Neural crest cell (in vitro differentiated cells): Measurements from ENCODE around the gene SF3A2. TPM values are rescaled to one million over a fixed set of nuclear protein-coding genes. Genes with fewer than 3 reads are reported as not detected.

Experiments
- DNase-seq: peaks from one replicate; pipeline ENCODE4 v3.0.0; 2021; ENCODE audit warnings: low read depth, mixed read lengths, low spot score
- H3K27ac Mint-ChIP-seq: one replicate; pipeline ENCODE4 v1.8.0; 2021; ENCODE audit warnings: mild to moderate bottlenecking, mixed read lengths; ENCODE audit not compliant: unreplicated experiment
- H3K27me3 Mint-ChIP-seq: 2 replicates; pipeline ENCODE4 v1.8.0; 2021; ENCODE audit warnings: low read depth, mild to moderate bottlenecking, mixed read lengths
- H3K36me3 Mint-ChIP-seq: 2 replicates; pipeline ENCODE4 v1.8.0; 2021; ENCODE audit warnings: low read depth, mild to moderate bottlenecking, mixed read lengths
- H3K4me1 Mint-ChIP-seq: 2 replicates; pipeline ENCODE4 v1.8.0; 2021; ENCODE audit warnings: mixed read lengths
- H3K4me3 Mint-ChIP-seq: one replicate; pipeline ENCODE4 v1.8.0; 2021; ENCODE audit warnings: mild to moderate bottlenecking, mixed read lengths
- H3K9me3 Mint-ChIP-seq: 2 replicates; pipeline ENCODE4 v1.8.0; 2021; ENCODE audit warnings: mixed read lengths
- CTCF ChIP-seq: fragments of 200-600 bp; sonication (generic); conservative IDR thresholded peaks from 2 replicates; pipeline ENCODE4 v1.5.0; 2021; ENCODE audit warnings: antibody characterized with exemption, mild to moderate bottlenecking
- total RNA-seq: library from RNA; stranded (reverse); gene quantifications from 2 replicates; pipeline ENCODE4 v1.2.1, GENCODE V29; 2021

SF3A2 gene
- total RNA-seq, 1 donor from 2014 or later = 189 TPM

GRCh38 chr19:2225415-2226050, 11.1 kb upstream of the SF3A2 start:
- no peak for TF ChIP-seq CTCF
- Mint-ChIP-seq H3K9me3 (no peaks in the 10 kb centered on the region), H3K36me3 (peaks cover 6% of the 10 kb centered on the region), H3K27me3 (peaks cover 3% of the 10 kb centered on the region), H3K4me3 (no peak overlapping the region), H3K27ac (no peak overlapping the region), H3K4me1 (no peaks in the 10 kb centered on the region)
- no peak for DNase-seq

GRCh38 chr19:2226051-2226839, 10.4 kb upstream of the SF3A2 start:
- Mint-ChIP-seq H3K4me1 (no peaks in the 10 kb centered on the region), H3K27ac (no peak overlapping the region)

GRCh38 chr19:2226840-2227360, 9.7 kb upstream of the SF3A2 start:
- Mint-ChIP-seq H3K9me3 (no peaks in the 10 kb centered on the region), H3K36me3 (peaks cover 8% of the 10 kb centered on the region), H3K27me3 (peaks cover 6% of the 10 kb centered on the region), H3K4me1 (no peaks in the 10 kb centered on the region), H3K4me3 (no peak overlapping the region), H3K27ac (no peak overlapping the region)
- TF ChIP-seq CTCF = no peak
- no peak for DNase-seq

More at GRCh38 chr19:2226051-2226839, 10.4 kb upstream of the SF3A2 start:
- DNase-seq = no peak
- H3K27me3 Mint-ChIP-seq = peaks cover 3% of the 10 kb centered on the region
- TF ChIP-seq CTCF = no peak
- no peaks in the 10 kb centered on the region for H3K9me3 Mint-ChIP-seq
- H3K36me3 Mint-ChIP-seq = peaks cover 6% of the 10 kb centered on the region
- H3K4me3 Mint-ChIP-seq = no peak overlapping the region

- H3K36me3 Mint-ChIP-seq = peaks cover 8% of the 10 kb centered on the region
- H3K4me3 Mint-ChIP-seq = no peak overlapping the region
- DNase-seq = no peak
- TF ChIP-seq CTCF = no peak
- peaks cover 10% of the 10 kb centered on the region for H3K27me3 Mint-ChIP-seq
- no peaks in the 10 kb centered on the region for H3K4me1 Mint-ChIP-seq
- H3K9me3 Mint-ChIP-seq = no peaks in the 10 kb centered on the region
- H3K27ac Mint-ChIP-seq = no peak overlapping the region
Measured at GRCh38 chr19:2227415-2228156, 9.0 kb upstream of the SF3A2 start.
